GM23338 (cell line): ENCODE results near the gene CCR8. TPM values are rescaled to one million over a fixed set of nuclear protein-coding genes. Genes with fewer than 3 reads are reported as not detected.
"Not testable (repeated sequence)": the region's sequence is repeated elsewhere in the genome, so short reads cannot be mapped to it uniquely, and the experiment has no call there.

Source experiments
- ATAC-seq: fragments of 200-7000 bp; cut with Tn5 transposase; 3 replicates; pipeline ENCODE4 v1.9.1; 2020
- DNase-seq: peaks from one replicate; pipeline ENCODE4 v3.0.0-alpha.2; 2015; ENCODE audit warnings: low spot score
- H2AFZ ChIP-seq: fragments of 200-600 bp; sonication (generic); 2 replicates; pipeline ENCODE4 v1.8.0; 2016; ENCODE audit warnings: antibody characterized with exemption, mild to moderate bottlenecking, moderate library complexity
- H3F3A ChIP-seq: fragments of 200-600 bp; sonication (generic); replicated peaks from 2 replicates; pipeline ENCODE4 v1.8.0; 2017; ENCODE audit warnings: antibody characterized with exemption, mixed run types, low read depth
- H3K27ac ChIP-seq: fragments of 200-600 bp; sonication (generic); 2 replicates; pipeline ENCODE4 v1.6.1; 2016; ENCODE audit warnings: low read depth
- H3K27me3 ChIP-seq: fragments of 200-600 bp; sonication (generic); 2 replicates; pipeline ENCODE4 v1.8.0; 2016; ENCODE audit warnings: mild to moderate bottlenecking, mixed run types, moderate library complexity; ENCODE audit not compliant: insufficient read depth
- H3K36me3 ChIP-seq: fragments of 200-600 bp; sonication (generic); 2 replicates; pipeline ENCODE4 v1.8.0; 2016; ENCODE audit warnings: mild to moderate bottlenecking; ENCODE audit not compliant: insufficient read depth
- H3K4me1 ChIP-seq: fragments of 200-600 bp; sonication (generic); 2 replicates; pipeline ENCODE4 v1.8.0; 2016; ENCODE audit warnings: mild to moderate bottlenecking, moderate library complexity; ENCODE audit not compliant: insufficient read depth
- H3K4me2 ChIP-seq: fragments of 200-600 bp; sonication (generic); 2 replicates; pipeline ENCODE4 v1.7.1; 2017; ENCODE audit warnings: mixed run types
- H3K4me3 ChIP-seq: fragments of 200-600 bp; sonication (generic); 2 replicates; pipeline ENCODE4 v1.6.1; 2016; ENCODE audit warnings: mixed run types
- H3K79me2 ChIP-seq: fragments of 200-600 bp; sonication (generic); replicated peaks from 2 replicates; pipeline ENCODE4 v1.8.0; 2017; ENCODE audit warnings: mild to moderate bottlenecking; ENCODE audit not compliant: insufficient read depth
- H3K9me2 ChIP-seq: fragments of 200-600 bp; sonication (generic); 2 replicates; pipeline ENCODE4 v1.8.0; 2017; ENCODE audit not compliant: insufficient read depth
- H4K20me1 ChIP-seq: fragments of 200-600 bp; sonication (generic); replicated peaks from 2 replicates; pipeline ENCODE4 v1.8.0; 2017; ENCODE audit warnings: mild to moderate bottlenecking; ENCODE audit not compliant: insufficient read depth
- H3K27ac Mint-ChIP-seq: 2 replicates; pipeline ENCODE4 v1.8.0; 2020; ENCODE audit warnings: inconsistent platforms, mild to moderate bottlenecking, moderate library complexity, mixed read lengths
- H3K27me3 Mint-ChIP-seq: 3 replicates; pipeline ENCODE4 v1.8.0; 2022; ENCODE audit warnings: low read depth, mild to moderate bottlenecking, moderate library complexity, mixed read lengths, inconsistent platforms; ENCODE audit not compliant: insufficient read depth, poor library complexity
- H3K36me3 Mint-ChIP-seq: 3 replicates; pipeline ENCODE4 v1.8.0; 2021; ENCODE audit warnings: low read depth, mild to moderate bottlenecking, inconsistent platforms, moderate library complexity, mixed read lengths
- H3K4me1 Mint-ChIP-seq: 3 replicates; pipeline ENCODE4 v1.8.0; 2020; ENCODE audit warnings: mild to moderate bottlenecking, inconsistent platforms, mixed read lengths
- H3K4me3 Mint-ChIP-seq: 3 replicates; pipeline ENCODE4 v1.8.0; 2021; ENCODE audit warnings: moderate library complexity, mild to moderate bottlenecking, inconsistent platforms, mixed read lengths
- H3K9me3 Mint-ChIP-seq: 3 replicates; pipeline ENCODE4 v1.8.0; 2020; ENCODE audit warnings: moderate library complexity, mild to moderate bottlenecking, inconsistent platforms, mixed read lengths
- CREB1 ChIP-seq: fragments of 250-450 bp; sonication (Bioruptor Pico); IDR thresholded peaks from 2 replicates; pipeline ENCODE4 v1.5.0; 2020; ENCODE audit warnings: low read depth, mild to moderate bottlenecking, moderate library complexity
- EZH2 ChIP-seq: fragments of 200-600 bp; sonication (generic); IDR thresholded peaks from one replicate; pipeline ENCODE4 v1.8.0; 2017; ENCODE audit warnings: antibody characterized with exemption, mild to moderate bottlenecking, low read depth; ENCODE audit not compliant: unreplicated experiment
- NANOG ChIP-seq: IDR thresholded peaks from 2 replicates; pipeline ENCODE4 v1.6.1; 2016; ENCODE audit warnings: antibody characterized with exemption, borderline replicate concordance
- POLR2AphosphoS5 ChIP-seq: IDR thresholded peaks from 2 replicates; pipeline ENCODE4 v1.6.1; 2016; ENCODE audit warnings: antibody characterized with exemption, low read depth
- STAT1 ChIP-seq: IDR thresholded peaks from one replicate; pipeline ENCODE4 v1.6.1; 2016; ENCODE audit warnings: antibody characterized with exemption; ENCODE audit not compliant: unreplicated experiment
- polyA plus RNA-seq: library from polyadenylated mRNA; unstranded; fragments of >200 nt; fragmentation: Nextera tagmentation; extraction: Ambion mirVana; gene quantifications from 2 replicates; pipeline ENCODE4 v1.2.1, GENCODE V29; 2016
- total RNA-seq: library from RNA; depleted of rRNA; stranded (reverse); fragments of >200 nt; shearing (Covaris generic); gene quantifications from 2 replicates; pipeline ENCODE4 v1.2.3, GENCODE V29; 2014
- TF ChIP-seq, protein P1 (sequence below): IDR thresholded peaks from one replicate; pipeline ENCODE4 v1.6.1; 2018; ENCODE audit warnings: antibody characterized with exemption; ENCODE audit not compliant: unreplicated experiment
- TF ChIP-seq, protein P2 (sequence below): fragments of 250-450 bp; sonication (Bioruptor Pico); IDR thresholded peaks from 2 replicates; pipeline ENCODE4 v1.5.0; 2020; ENCODE audit warnings: mild to moderate bottlenecking, moderate library complexity

CCR8 gene
- total and polyA plus RNA-seq, 2 experiments from 2014 or later, result 0.55 TPM; not detected in 1

DNA sequence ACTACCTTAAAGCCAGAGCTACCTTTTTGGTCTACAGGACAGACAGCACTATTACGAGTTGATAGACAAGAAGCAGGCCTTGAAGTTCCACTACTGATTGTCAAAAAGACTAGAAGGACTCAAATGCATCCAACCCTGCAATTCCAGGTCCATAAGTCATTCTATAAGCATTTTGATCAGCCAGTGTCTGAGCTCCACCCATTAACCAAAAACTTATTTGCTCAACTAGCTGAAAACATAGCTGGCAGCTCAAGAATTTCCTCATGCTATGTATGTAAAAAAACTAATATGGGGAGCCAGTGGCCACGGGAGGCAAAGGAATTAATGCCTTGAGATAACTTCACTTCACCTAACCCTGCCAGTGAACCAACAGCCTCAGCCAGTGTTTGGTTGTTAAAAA lies 21.6 kb downstream of the CCR8 start:
- peaks cover 17% of the 10 kb centered on the region for H3K4me1 Mint-ChIP-seq
- DNase-seq, H3K36me3 ChIP-seq, H3K4me3 Mint-ChIP-seq, H3K79me2 ChIP-seq, H3K27ac Mint-ChIP-seq, ATAC-seq, H3K4me3 ChIP-seq, H2AFZ ChIP-seq, H3K27ac ChIP-seq, H3F3A ChIP-seq, H3K4me2 ChIP-seq, H4K20me1 ChIP-seq, H3K9me3 Mint-ChIP-seq, H3K27me3 ChIP-seq, H3K36me3 Mint-ChIP-seq, H3K27me3 Mint-ChIP-seq, H3K9me2 ChIP-seq: not testable (repeated sequence)
- H3K4me1 ChIP-seq, result peaks cover 15% of the 10 kb centered on the region

DNA sequence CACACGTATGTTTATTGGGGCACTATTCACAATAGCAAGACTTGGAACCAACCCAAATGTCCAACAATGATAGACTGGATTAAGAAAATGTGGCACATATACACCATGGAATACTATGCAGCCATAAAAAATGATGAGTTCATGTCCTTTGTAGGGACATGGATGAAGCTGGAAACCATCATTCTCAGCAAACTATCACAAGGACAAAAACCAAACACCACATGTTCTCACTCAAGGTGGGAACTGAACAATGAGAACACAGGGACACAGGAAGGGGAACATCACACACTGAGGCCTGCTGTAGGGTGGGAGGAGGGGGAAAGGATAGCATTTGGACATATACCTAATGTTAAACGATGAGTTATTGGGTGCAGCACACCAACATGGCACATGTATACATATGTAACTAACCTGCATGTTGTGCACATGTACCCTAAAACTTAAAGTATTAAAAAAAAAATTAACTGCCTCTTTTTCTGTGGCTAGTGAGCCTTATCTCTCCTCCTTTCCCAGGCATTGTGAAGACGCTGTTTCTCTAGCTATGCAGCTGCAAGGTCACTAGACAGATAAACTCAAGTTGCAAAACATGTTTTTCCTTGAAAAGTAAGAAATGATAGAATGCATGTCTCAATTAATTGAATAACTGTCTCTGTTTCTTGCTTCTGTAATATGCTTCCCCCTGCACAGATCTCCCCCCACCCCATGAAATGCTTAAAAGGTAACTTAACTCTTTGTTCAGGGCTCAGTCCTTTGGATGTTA lies 23.8 kb downstream of the CCR8 start:
- not testable (repeated sequence) for H3K36me3 ChIP-seq, H3K9me2 ChIP-seq, H3K79me2 ChIP-seq, H3K4me3 ChIP-seq, H3K27me3 Mint-ChIP-seq, H2AFZ ChIP-seq, H4K20me1 ChIP-seq, ATAC-seq, H3K4me2 ChIP-seq, H3K27me3 ChIP-seq, H3K9me3 Mint-ChIP-seq, H3F3A ChIP-seq, H3K4me3 Mint-ChIP-seq, H3K36me3 Mint-ChIP-seq, H3K27ac Mint-ChIP-seq, H3K4me1 ChIP-seq, DNase-seq, H3K4me1 Mint-ChIP-seq, H3K27ac ChIP-seq

DNA sequence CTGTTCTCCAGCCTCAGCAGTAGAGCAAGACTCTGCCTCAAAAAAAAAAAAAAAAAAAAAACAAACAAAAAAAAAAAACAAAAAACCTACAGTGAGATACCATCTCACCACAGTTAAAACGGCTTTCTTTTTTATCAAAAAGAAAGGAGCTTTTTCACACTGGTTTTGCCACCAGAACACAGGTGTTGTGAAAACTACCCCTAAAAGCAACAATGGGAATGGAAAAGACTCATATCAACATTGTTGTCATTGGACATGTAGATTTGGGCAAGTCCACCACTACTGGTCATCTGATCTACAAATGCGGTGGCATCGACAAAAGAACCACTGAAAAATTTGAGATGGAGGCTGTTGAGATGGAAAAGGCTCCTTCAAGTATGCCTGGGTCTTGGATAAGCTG lies 28.8 kb downstream of the CCR8 start:
- H3K27ac Mint-ChIP-seq, result no peak overlapping the region
- no peaks in the 10 kb centered on the region for H3K4me1 ChIP-seq
- TF ChIP-seq, protein P1, sequence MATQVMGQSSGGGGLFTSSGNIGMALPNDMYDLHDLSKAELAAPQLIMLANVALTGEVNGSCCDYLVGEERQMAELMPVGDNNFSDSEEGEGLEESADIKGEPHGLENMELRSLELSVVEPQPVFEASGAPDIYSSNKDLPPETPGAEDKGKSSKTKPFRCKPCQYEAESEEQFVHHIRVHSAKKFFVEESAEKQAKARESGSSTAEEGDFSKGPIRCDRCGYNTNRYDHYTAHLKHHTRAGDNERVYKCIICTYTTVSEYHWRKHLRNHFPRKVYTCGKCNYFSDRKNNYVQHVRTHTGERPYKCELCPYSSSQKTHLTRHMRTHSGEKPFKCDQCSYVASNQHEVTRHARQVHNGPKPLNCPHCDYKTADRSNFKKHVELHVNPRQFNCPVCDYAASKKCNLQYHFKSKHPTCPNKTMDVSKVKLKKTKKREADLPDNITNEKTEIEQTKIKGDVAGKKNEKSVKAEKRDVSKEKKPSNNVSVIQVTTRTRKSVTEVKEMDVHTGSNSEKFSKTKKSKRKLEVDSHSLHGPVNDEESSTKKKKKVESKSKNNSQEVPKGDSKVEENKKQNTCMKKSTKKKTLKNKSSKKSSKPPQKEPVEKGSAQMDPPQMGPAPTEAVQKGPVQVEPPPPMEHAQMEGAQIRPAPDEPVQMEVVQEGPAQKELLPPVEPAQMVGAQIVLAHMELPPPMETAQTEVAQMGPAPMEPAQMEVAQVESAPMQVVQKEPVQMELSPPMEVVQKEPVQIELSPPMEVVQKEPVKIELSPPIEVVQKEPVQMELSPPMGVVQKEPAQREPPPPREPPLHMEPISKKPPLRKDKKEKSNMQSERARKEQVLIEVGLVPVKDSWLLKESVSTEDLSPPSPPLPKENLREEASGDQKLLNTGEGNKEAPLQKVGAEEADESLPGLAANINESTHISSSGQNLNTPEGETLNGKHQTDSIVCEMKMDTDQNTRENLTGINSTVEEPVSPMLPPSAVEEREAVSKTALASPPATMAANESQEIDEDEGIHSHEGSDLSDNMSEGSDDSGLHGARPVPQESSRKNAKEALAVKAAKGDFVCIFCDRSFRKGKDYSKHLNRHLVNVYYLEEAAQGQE, result no peak
- TF ChIP-seq, protein P2, sequence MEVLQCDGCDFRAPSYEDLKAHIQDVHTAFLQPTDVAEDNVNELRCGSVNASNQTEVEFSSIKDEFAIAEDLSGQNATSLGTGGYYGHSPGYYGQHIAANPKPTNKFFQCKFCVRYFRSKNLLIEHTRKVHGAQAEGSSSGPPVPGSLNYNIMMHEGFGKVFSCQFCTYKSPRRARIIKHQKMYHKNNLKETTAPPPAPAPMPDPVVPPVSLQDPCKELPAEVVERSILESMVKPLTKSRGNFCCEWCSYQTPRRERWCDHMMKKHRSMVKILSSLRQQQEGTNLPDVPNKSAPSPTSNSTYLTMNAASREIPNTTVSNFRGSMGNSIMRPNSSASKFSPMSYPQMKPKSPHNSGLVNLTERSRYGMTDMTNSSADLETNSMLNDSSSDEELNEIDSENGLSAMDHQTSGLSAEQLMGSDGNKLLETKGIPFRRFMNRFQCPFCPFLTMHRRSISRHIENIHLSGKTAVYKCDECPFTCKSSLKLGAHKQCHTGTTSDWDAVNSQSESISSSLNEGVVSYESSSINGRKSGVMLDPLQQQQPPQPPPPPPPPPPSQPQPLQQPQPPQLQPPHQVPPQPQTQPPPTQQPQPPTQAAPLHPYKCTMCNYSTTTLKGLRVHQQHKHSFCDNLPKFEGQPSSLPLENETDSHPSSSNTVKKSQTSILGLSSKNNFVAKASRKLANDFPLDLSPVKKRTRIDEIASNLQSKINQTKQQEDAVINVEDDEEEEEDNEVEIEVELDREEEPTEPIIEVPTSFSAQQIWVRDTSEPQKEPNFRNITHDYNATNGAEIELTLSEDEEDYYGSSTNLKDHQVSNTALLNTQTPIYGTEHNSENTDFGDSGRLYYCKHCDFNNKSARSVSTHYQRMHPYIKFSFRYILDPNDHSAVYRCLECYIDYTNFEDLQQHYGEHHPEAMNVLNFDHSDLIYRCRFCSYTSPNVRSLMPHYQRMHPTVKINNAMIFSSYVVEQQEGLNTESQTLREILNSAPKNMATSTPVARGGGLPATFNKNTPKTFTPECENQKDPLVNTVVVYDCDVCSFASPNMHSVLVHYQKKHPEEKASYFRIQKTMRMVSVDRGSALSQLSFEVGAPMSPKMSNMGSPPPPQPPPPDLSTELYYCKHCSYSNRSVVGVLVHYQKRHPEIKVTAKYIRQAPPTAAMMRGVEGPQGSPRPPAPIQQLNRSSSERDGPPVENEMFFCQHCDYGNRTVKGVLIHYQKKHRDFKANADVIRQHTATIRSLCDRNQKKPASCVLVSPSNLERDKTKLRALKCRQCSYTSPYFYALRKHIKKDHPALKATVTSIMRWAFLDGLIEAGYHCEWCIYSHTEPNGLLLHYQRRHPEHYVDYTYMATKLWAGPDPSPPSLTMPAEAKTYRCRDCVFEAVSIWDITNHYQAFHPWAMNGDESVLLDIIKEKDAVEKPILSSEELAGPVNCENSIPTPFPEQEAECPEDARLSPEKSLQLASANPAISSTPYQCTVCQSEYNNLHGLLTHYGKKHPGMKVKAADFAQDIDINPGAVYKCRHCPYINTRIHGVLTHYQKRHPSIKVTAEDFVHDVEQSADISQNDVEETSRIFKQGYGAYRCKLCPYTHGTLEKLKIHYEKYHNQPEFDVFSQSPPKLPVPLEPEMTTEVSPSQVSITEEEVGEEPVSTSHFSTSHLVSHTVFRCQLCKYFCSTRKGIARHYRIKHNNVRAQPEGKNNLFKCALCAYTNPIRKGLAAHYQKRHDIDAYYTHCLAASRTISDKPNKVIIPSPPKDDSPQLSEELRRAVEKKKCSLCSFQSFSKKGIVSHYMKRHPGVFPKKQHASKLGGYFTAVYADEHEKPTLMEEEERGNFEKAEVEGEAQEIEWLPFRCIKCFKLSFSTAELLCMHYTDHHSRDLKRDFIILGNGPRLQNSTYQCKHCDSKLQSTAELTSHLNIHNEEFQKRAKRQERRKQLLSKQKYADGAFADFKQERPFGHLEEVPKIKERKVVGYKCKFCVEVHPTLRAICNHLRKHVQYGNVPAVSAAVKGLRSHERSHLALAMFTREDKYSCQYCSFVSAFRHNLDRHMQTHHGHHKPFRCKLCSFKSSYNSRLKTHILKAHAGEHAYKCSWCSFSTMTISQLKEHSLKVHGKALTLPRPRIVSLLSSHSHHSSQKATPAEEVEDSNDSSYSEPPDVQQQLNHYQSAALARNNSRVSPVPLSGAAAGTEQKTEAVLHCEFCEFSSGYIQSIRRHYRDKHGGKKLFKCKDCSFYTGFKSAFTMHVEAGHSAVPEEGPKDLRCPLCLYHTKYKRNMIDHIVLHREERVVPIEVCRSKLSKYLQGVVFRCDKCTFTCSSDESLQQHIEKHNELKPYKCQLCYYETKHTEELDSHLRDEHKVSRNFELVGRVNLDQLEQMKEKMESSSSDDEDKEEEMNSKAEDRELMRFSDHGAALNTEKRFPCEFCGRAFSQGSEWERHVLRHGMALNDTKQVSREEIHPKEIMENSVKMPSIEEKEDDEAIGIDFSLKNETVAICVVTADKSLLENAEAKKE (CRISPR knock-in tag), result no peak
- no peak for TF ChIP-seq NANOG
- TF ChIP-seq POLR2AphosphoS5, result no peak
- no peak for TF ChIP-seq CREB1 (CRISPR knock-in tag)
- no peak for TF ChIP-seq STAT1
- TF ChIP-seq EZH2, result no peak
- no peaks in the 10 kb centered on the region for H3K9me3 Mint-ChIP-seq
- H2AFZ ChIP-seq, result no peak overlapping the region
- H3K36me3 Mint-ChIP-seq, result no peaks in the 10 kb centered on the region
- DNase-seq (no peak), ATAC-seq (no peak)
- no peaks in the 10 kb centered on the region for H3K27me3 Mint-ChIP-seq
- H3K4me3 Mint-ChIP-seq, result no peak overlapping the region
- no peaks in the 10 kb centered on the region for H4K20me1 ChIP-seq
- no peak overlapping the region for H3K4me3 ChIP-seq
- no peaks in the 10 kb centered on the region for H3K36me3 ChIP-seq
- no peaks in the 10 kb centered on the region for H3F3A ChIP-seq
- no peaks in the 10 kb centered on the region for H3K79me2 ChIP-seq
- H3K4me1 Mint-ChIP-seq, result no peaks in the 10 kb centered on the region
- H3K27ac ChIP-seq, result no peak overlapping the region
- no peaks in the 10 kb centered on the region for H3K9me2 ChIP-seq
- no peak overlapping the region for H3K4me2 ChIP-seq
- no peaks in the 10 kb centered on the region for H3K27me3 ChIP-seq
